Lower lobe of right lung (tissue), 2 donors: ENCODE measurements around the gene CRB1. TPM values are rescaled to one million over a fixed set of nuclear protein-coding genes. Genes with fewer than 3 reads are reported as not detected.

ENCODE experiments used
- ATAC-seq, 2 donors: fragments of 200-7000 bp; cut with Tn5 transposase; one replicate each; pipeline ENCODE4 v1.9.1; 2020 to 2022; ENCODE audit warnings: mild to moderate bottlenecking in 2 of 2, moderate library complexity in 2 of 2
- DNase-seq: peaks from one replicate; pipeline ENCODE4 v3.0.0-alpha.2; 2020
- H3K27ac ChIP-seq: fragments of 200-600 bp; one replicate; pipeline ENCODE4 v1.8.0; 2022
- H3K27me3 ChIP-seq: fragments of 200-600 bp; one replicate; pipeline ENCODE4 v1.8.0; 2022; ENCODE audit warnings: low read depth
- H3K36me3 ChIP-seq: fragments of 200-600 bp; one replicate; pipeline ENCODE4 v1.8.0; 2022; ENCODE audit warnings: mild to moderate bottlenecking
- H3K4me1 ChIP-seq: fragments of 200-600 bp; one replicate; pipeline ENCODE4 v1.8.0; 2022
- H3K4me3 ChIP-seq: fragments of 200-600 bp; one replicate; pipeline ENCODE4 v1.8.0; 2022; ENCODE audit warnings: mild to moderate bottlenecking
- H3K9me3 ChIP-seq: fragments of 200-600 bp; one replicate; pipeline ENCODE4 v1.8.0; 2022
- CTCF ChIP-seq: fragments of 200-600 bp; IDR thresholded peaks from one replicate; pipeline ENCODE4 v1.8.0; 2022; ENCODE audit warnings: antibody characterized with exemption, mild to moderate bottlenecking
- intact Hi-C: fragments of 100-400 bp; cut with DNase I; formaldehyde crosslinking; loops from one replicate; pipeline ENCODE4 v1.11.0; 2022
- total RNA-seq: library from RNA; stranded (reverse); fragmentation: NEBNext Ultra II Directional; extraction: Animal tissue kit (Norgen Biotek cat#: 25700); gene quantifications from one replicate; pipeline ENCODE4 v1.2.1, GENCODE V29; 2021
- donor health status: DM: no; HTN: yes; CAD: no; lungs with severe emphysema.

CRB1 gene
- total RNA-seq, 1 donor from 2014 or later = 0.77 TPM

GRCh38 chr1:197366996-197367395 lies 98.9 kb downstream of the CRB1 start:
- no peak overlapping the region for H3K27ac ChIP-seq
- no peaks in the 10 kb centered on the region for H3K4me1 ChIP-seq
- intact Hi-C loops = no loop called here
- no peak for ATAC-seq
- no peaks in the 10 kb centered on the region for H3K9me3 ChIP-seq
- H3K36me3 ChIP-seq = no peaks in the 10 kb centered on the region
- H3K27me3 ChIP-seq = no peaks in the 10 kb centered on the region
- DNase-seq = no peak
- no peak overlapping the region for H3K4me3 ChIP-seq
- no peak for TF ChIP-seq CTCF

GRCh38 chr1:197367627-197368026 lies 99.6 kb downstream of the CRB1 start:
- no peak overlapping the region for H3K4me3 ChIP-seq
- intact Hi-C loops = no loop called here
- no peaks in the 10 kb centered on the region for H3K9me3 ChIP-seq
- ATAC-seq (no peak), DNase-seq (no peak)
- H3K27me3 ChIP-seq = no peaks in the 10 kb centered on the region
- no peak overlapping the region for H3K27ac ChIP-seq
- TF ChIP-seq CTCF = no peak
- H3K4me1 ChIP-seq = no peaks in the 10 kb centered on the region
- no peaks in the 10 kb centered on the region for H3K36me3 ChIP-seq

- Histone ChIP-seq H3K4me3 (no peak overlapping the region), H3K27me3 (no peaks in the 10 kb centered on the region), H3K4me1 (no peaks in the 10 kb centered on the region), H3K9me3 (no peaks in the 10 kb centered on the region), H3K27ac (no peak overlapping the region), H3K36me3 (no peaks in the 10 kb centered on the region)
- intact Hi-C loops = no loop called here
- TF ChIP-seq CTCF = no peak
- ATAC-seq (no peak), DNase-seq (no peak)
Observed at GRCh38 chr1:197374428-197374827, 106.4 kb downstream of the CRB1 start.

- Histone ChIP-seq H3K4me1 (no peaks in the 10 kb centered on the region), H3K4me3 (no peak overlapping the region), H3K9me3 (no peaks in the 10 kb centered on the region), H3K36me3 (no peaks in the 10 kb centered on the region), H3K27ac (no peak overlapping the region), H3K27me3 (no peaks in the 10 kb centered on the region)
- TF ChIP-seq CTCF = no peak
- intact Hi-C loops = no loop called here
- ATAC-seq (no peak), DNase-seq (no peak)
Observed at GRCh38 chr1:197384471-197384870, 116.4 kb downstream of the CRB1 start.

- Histone ChIP-seq H3K4me1 (no peaks in the 10 kb centered on the region), H3K27me3 (no peaks in the 10 kb centered on the region), H3K9me3 (no peaks in the 10 kb centered on the region), H3K36me3 (no peaks in the 10 kb centered on the region), H3K4me3 (no peak overlapping the region), H3K27ac (no peak overlapping the region)
- DNase-seq (no peak), ATAC-seq (no peak)
- intact Hi-C loops = no loop called here
- no peak for TF ChIP-seq CTCF
Observed at GRCh38 chr1:197388801-197389200, 120.7 kb downstream of the CRB1 start.

GRCh38 chr1:197390856-197391255 lies 122.8 kb downstream of the CRB1 start:
- Histone ChIP-seq H3K4me3 (no peak overlapping the region), H3K27me3 (no peaks in the 10 kb centered on the region), H3K36me3 (no peaks in the 10 kb centered on the region), H3K9me3 (no peaks in the 10 kb centered on the region), H3K27ac (no peak overlapping the region), H3K4me1 (no peaks in the 10 kb centered on the region)
- TF ChIP-seq CTCF = no peak
- intact Hi-C loops = no loop called here
- DNase-seq = no peak
- ATAC-seq = no peak
